Thyroid gland (tissue), 4 donors: ENCODE data around the gene ELAVL2. TPM values are rescaled to one million over a fixed set of nuclear protein-coding genes. Genes with fewer than 3 reads are reported as not detected.
A peak's percentile ranks its signal among the peaks of the same experiment; 100 is the strongest.

Source experiments
- DNase-seq, 2 donors: peaks; one replicate each; pipeline ENCODE4 v3.0.0-alpha.2; 2019
- H3K27ac ChIP-seq, 3 donors: fragments of 200-600 bp; sonication (generic); 1 replicate in 2 of 3; 2 replicates in 1 of 3; pipeline ENCODE4 v1.5.1; 2016 to 2019; ENCODE audit warnings: mild to moderate bottlenecking in 1 of 3, moderate library complexity in 1 of 3
- H3K27me3 ChIP-seq: fragments of 200-600 bp; sonication (generic); one replicate; pipeline ENCODE4 v1.5.1; 2019
- H3K36me3 ChIP-seq, 2 donors: fragments of 200-600 bp; sonication (generic); one replicate each; pipeline ENCODE4 v1.5.1; 2016 to 2019
- H3K4me1 ChIP-seq, 2 donors: fragments of 200-600 bp; sonication (generic); one replicate each; pipeline ENCODE4 v1.5.1; 2017 to 2019
- H3K4me3 ChIP-seq, 3 donors: fragments of 200-600 bp; sonication (generic); replicated peaks in 1 of 3; 1 replicate in 2 of 3; 2 replicates in 1 of 3; pipeline ENCODE4 v1.5.1; 2016; ENCODE audit warnings: mild to moderate bottlenecking in 1 of 3
- H3K9me3 ChIP-seq: fragments of 200-600 bp; sonication (generic); one replicate; pipeline ENCODE4 v1.5.1; 2017
- CTCF ChIP-seq, 6 experiments: fragments of 200-600 bp in 3 of 6; fragments of 450-650 bp in 3 of 6; sonication (generic) in 3 of 6; IDR thresholded peaks; one replicate each; pipeline ENCODE4 v1.5.1; 2016 to 2019; ENCODE audit warnings: antibody characterized with exemption in 6 of 6, mild to moderate bottlenecking in 2 of 6, inconsistent platforms in 1 of 6, moderate library complexity in 1 of 6
- POLR2A ChIP-seq, 2 donors: fragments of 450-650 bp; IDR thresholded peaks; one replicate each; pipeline ENCODE4 v1.6.1; 2017; ENCODE audit warnings: antibody characterized with exemption in 2 of 2, mild to moderate bottlenecking in 2 of 2, moderate library complexity in 1 of 2
- WGBS, 2 donors: methylation state at CpG; one replicate each; pipeline ENCODE4 v1.1.5; 2017; 5-methylcytosine and 5-hydroxymethylcytosine counted together
- intact Hi-C: fragments of 100-400 bp; cut with DNase I; formaldehyde crosslinking; loops from one replicate; pipeline ENCODE4 v1.15.1; 2023
- total RNA-seq, 4 donors: library from RNA; depleted of rRNA; stranded (reverse); fragments of >200 nt; gene quantifications; one replicate each; pipeline ENCODE4 v1.2.3, GENCODE V29; 2016

Gene ELAVL2
- total RNA-seq = under 1 TPM in 3 of 4 donors, not detected in 1; 0.24 to 0.33 (median 0.27) TPM

- H3K4me3 ChIP-seq = peak within 1 kb of the TSS in 2 of 3 donors; percentile 10 to 19
- DNase-seq = peak; percentile 89 to 92
- no peak within 1 kb of the TSS for H3K27ac ChIP-seq
- H3K4me1 ChIP-seq = peaks cover 2 to 16% of the 10 kb centered on the region in 2 donors
- 3 to 5% methylated on average over 26 to 30 of the region's 30 CpGs for WGBS, 2 donors
- TF ChIP-seq CTCF (IDR thresholded peaks at IDR 0.05) (no peak), POLR2A (IDR thresholded peaks at IDR 0.05) (no peak)
- H3K9me3 ChIP-seq = no peaks in the 10 kb centered on the region
- intact Hi-C loops = no loop called here
- H3K27me3 ChIP-seq = peaks cover 27% of the 10 kb centered on the region
- H3K36me3 ChIP-seq = no peaks in the 10 kb centered on the region
Measured at GRCh38 chr9:23826120-23826629, at the start of gene ELAVL2. Gene ELAVL2 (minus strand): TSS chr9:23826240. CDS start chr9:23762234, 64,006 bp downstream.

GRCh38 chr9:23858234-23858633, 32.2 kb upstream of the ELAVL2 start:
- Histone ChIP-seq H3K27ac (no peak overlapping the region), H3K27me3 (no peaks in the 10 kb centered on the region), H3K4me3 (no peak overlapping the region), H3K9me3 (no peaks in the 10 kb centered on the region), H3K4me1 (no peaks in the 10 kb centered on the region), H3K36me3 (no peaks in the 10 kb centered on the region)
- DNase-seq = no peak
- intact Hi-C loops = no loop called here
- TF ChIP-seq CTCF (IDR thresholded peaks at IDR 0.05) = no peak
- no peak for TF ChIP-seq POLR2A (IDR thresholded peaks at IDR 0.05)
- WGBS, 2 donors = 71 to 72% methylated on average over 3 of the region's 3 CpGs

GRCh38 chr9:23855873-23856604, 30.0 kb upstream of the ELAVL2 start:
- DNase-seq = no peak
- TF ChIP-seq POLR2A (IDR thresholded peaks at IDR 0.05) (no peak), CTCF (IDR thresholded peaks at IDR 0.05) (no peak)
- Histone ChIP-seq H3K36me3 (no peaks in the 10 kb centered on the region), H3K27ac (no peak overlapping the region), H3K9me3 (no peaks in the 10 kb centered on the region), H3K27me3 (no peaks in the 10 kb centered on the region), H3K4me1 (peaks cover under 1 to 4% of the 10 kb centered on the region in 2 donors), H3K4me3 (no peak overlapping the region)
- intact Hi-C loops = no loop called here
- 78 to 80% methylated on average over 5 of the region's 5 CpGs for WGBS, 2 donors

GRCh38 chr9:23850690-23851629, 24.9 kb upstream of the ELAVL2 start:
- H3K9me3 ChIP-seq = no peaks in the 10 kb centered on the region
- H3K4me1 ChIP-seq = peaks cover 10% of the 10 kb centered on the region in 2 donors
- WGBS, 2 donors = 2 to 3% methylated on average over 43 to 55 of the region's 62 CpGs
- TF ChIP-seq CTCF (IDR thresholded peaks at IDR 0.05) (no peak), POLR2A (IDR thresholded peaks at IDR 0.05) (no peak)
- peak; percentile 21 to 33 for DNase-seq
- no peaks in the 10 kb centered on the region for H3K27me3 ChIP-seq
- peak overlapping the region; percentile 21 to 33 (median 23) for H3K4me3 ChIP-seq
- H3K27ac ChIP-seq = no peak overlapping the region
- no peaks in the 10 kb centered on the region for H3K36me3 ChIP-seq
- intact Hi-C loops = no loop called here
